HepG2 (cell line): Measurements from ENCODE around the gene HEXIM1. TPM values are rescaled to one million over a fixed set of nuclear protein-coding genes. Genes with fewer than 3 reads are reported as not detected.
A peak's percentile ranks its signal among the peaks of the same experiment; 100 is the strongest.

Experiments
- ADNP ChIP-seq: sonication (generic); formaldehyde crosslinking; IDR thresholded peaks from 2 replicates; pipeline ENCODE4 v1.4.0; 2020; ENCODE audit warnings: missing genetic modification reagents
- ELF3 ChIP-seq: IDR thresholded peaks from 2 replicates; pipeline ENCODE4 v1.6.1; 2016; ENCODE audit warnings: missing genetic modification reagents, missing compliant biosample characterization
- HMG20B ChIP-seq: conservative IDR thresholded peaks from 2 replicates; pipeline ENCODE4 v1.6.1; 2016; ENCODE audit warnings: missing genetic modification reagents, missing compliant biosample characterization
- MAZ ChIP-seq, 2 experiments: sonication (generic) in 1 of 2; formaldehyde crosslinking in 1 of 2; IDR thresholded peaks; 2 replicates each; pipeline versions ENCODE4 v1.5.0 to v1.6.1; 2012 to 2020; ENCODE audit warnings: low read depth in 2 of 2, mild to moderate bottlenecking in 2 of 2, borderline replicate concordance in 1 of 2, improper control_type of control experiment in 1 of 2, low read length in 1 of 2, missing genetic modification reagents in 1 of 2, moderate library complexity in 1 of 2
- NCOA5 ChIP-seq: sonication (generic); formaldehyde crosslinking; IDR thresholded peaks from 2 replicates; pipeline ENCODE4 v1.4.0; 2020; ENCODE audit warnings: missing genetic modification reagents
- PCBP1 ChIP-seq: fragments of 200-400 bp; formaldehyde crosslinking; IDR thresholded peaks from 2 replicates; pipeline ENCODE4 v1.6.1; 2017; ENCODE audit warnings: mild to moderate bottlenecking, low read depth, low read length, borderline replicate concordance
- POLR2A ChIP-seq, 2 experiments: IDR thresholded peaks; 2 replicates each; pipeline ENCODE4 v1.6.1; 2011; ENCODE audit warnings: low read depth in 2 of 2, low read length in 2 of 2, mild to moderate bottlenecking in 1 of 2, moderate library complexity in 1 of 2; ENCODE audit not compliant: insufficient read depth in 1 of 2
- RXRA ChIP-seq: sonication (generic); formaldehyde crosslinking; IDR thresholded peaks from 2 replicates; pipeline ENCODE4 v1.5.1; 2020; ENCODE audit warnings: missing genetic modification reagents
- SP5 ChIP-seq: IDR thresholded peaks from 2 replicates; pipeline ENCODE4 v1.6.1; 2016; ENCODE audit warnings: low read depth, borderline replicate concordance
- SPEN ChIP-seq: sonication (generic); formaldehyde crosslinking; IDR thresholded peaks from 2 replicates; pipeline ENCODE4 v1.5.1; 2020; ENCODE audit warnings: low read depth, mild to moderate bottlenecking, missing genetic modification reagents
- ZFX ChIP-seq: sonication (generic); formaldehyde crosslinking; IDR thresholded peaks from 2 replicates; pipeline ENCODE4 v1.4.0; 2020; ENCODE audit warnings: mild to moderate bottlenecking, low read depth, missing genetic modification reagents, moderate library complexity
- ZKSCAN5 ChIP-seq: sonication (generic); formaldehyde crosslinking; IDR thresholded peaks from 2 replicates; pipeline ENCODE4 v1.5.1; 2020; ENCODE audit warnings: mild to moderate bottlenecking, missing genetic modification reagents
- ZMAT3 ChIP-seq: sonication (generic); formaldehyde crosslinking; conservative IDR thresholded peaks from 2 replicates; pipeline ENCODE4 v1.7.0; 2021; ENCODE audit warnings: missing genetic modification reagents
- ZNF33B ChIP-seq: sonication (generic); formaldehyde crosslinking; IDR thresholded peaks from 2 replicates; pipeline ENCODE4 v1.5.1; 2020; ENCODE audit warnings: mild to moderate bottlenecking, missing genetic modification reagents
- ZNF598 ChIP-seq: sonication (generic); formaldehyde crosslinking; IDR thresholded peaks from 2 replicates; pipeline ENCODE4 v1.5.1; 2020; ENCODE audit warnings: mild to moderate bottlenecking, missing genetic modification reagents, borderline replicate concordance
- ZNF687 ChIP-seq: sonication (generic); formaldehyde crosslinking; IDR thresholded peaks from 2 replicates; pipeline ENCODE4 v1.5.1; 2020; ENCODE audit warnings: mild to moderate bottlenecking, missing genetic modification reagents, moderate library complexity
- polyA plus RNA-seq, 8 experiments: library from polyadenylated mRNA; depleted of rRNA in 3 of 8; stranded (reverse) in 7 of 8; unstranded in 1 of 8; fragments of >200 nt; fragmentation: Illumina TruSeq in 4 of 8; extraction: Trizol in 4 of 8; gene quantifications; 2 replicates each; pipeline versions ENCODE4 v1.2.1 to v1.2.3, GENCODE V29; 2011 to 2016; ENCODE audit warnings: low read depth in 4 of 8, missing spikeins in 1 of 8, mixed read lengths in 1 of 8; ENCODE audit not compliant: insufficient read depth in 1 of 8
- total RNA-seq, 5 experiments: library from RNA; depleted of rRNA; stranded (reverse); fragments of >200 nt; fragmentation: Illumina TruSeq; extraction: Trizol; gene quantifications; 2 replicates each; pipeline ENCODE4 v1.2.3, GENCODE V29; 2016; ENCODE audit warnings: low read depth in 1 of 5
- TF ChIP-seq, protein P1 (sequence below): sonication (generic); formaldehyde crosslinking; IDR thresholded peaks from 2 replicates; pipeline ENCODE4 v1.9.0; 2021; ENCODE audit warnings: missing genetic modification reagents, mild to moderate bottlenecking, borderline replicate concordance
- TF ChIP-seq, protein P2 (sequence below): sonication (generic); formaldehyde crosslinking; IDR thresholded peaks from 2 replicates; pipeline ENCODE4 v1.8.0; 2023; ENCODE audit warnings: mild to moderate bottlenecking, missing genetic modification reagents
- TF ChIP-seq, protein P3 (sequence below): sonication (generic); formaldehyde crosslinking; IDR thresholded peaks from 2 replicates; pipeline ENCODE4 v1.5.0; 2020; ENCODE audit warnings: missing genetic modification reagents
- TF ChIP-seq, protein P4 (sequence below): sonication (generic); formaldehyde crosslinking; IDR thresholded peaks from 2 replicates; pipeline ENCODE4 v1.4.0; 2020; ENCODE audit warnings: missing genetic modification reagents, borderline replicate concordance

The HEXIM1 gene
- total and polyA plus RNA-seq, 2 of the 13 experiments (the other 11 are each of a cell fraction or from before 2014, with no cell fraction given), result 10.5 to 16.6 TPM

GRCh38 chr17:45171338-45172231 lies 23.3 kb downstream of the HEXIM1 start (continued):
- TF ChIP-seq ZNF687 (CRISPR knock-in tag), result peak; percentile 95
- no peak; the same call in none of the 2 replicates for TF ChIP-seq ZMAT3 (CRISPR knock-in tag)
- TF ChIP-seq ELF3 (CRISPR knock-in tag), result peak; percentile 68
- TF ChIP-seq HMG20B (CRISPR knock-in tag), result peak; percentile 64; the same call in 1 of the 2 replicates
- TF ChIP-seq ZNF598 (CRISPR knock-in tag), result no peak
- TF ChIP-seq RXRA, result peak; percentile 86
- TF ChIP-seq POLR2A (IDR thresholded peaks at IDR 0.05; ENCODE audit: insufficient read depth in 1 of 2, low read depth in 2 of 2, low read length in 2 of 2), result peak; percentile 57 to 64
- peak; percentile 42; the same call in 1 of the 2 replicates for TF ChIP-seq MAZ (IDR thresholded peaks at IDR 0.05; ENCODE audit: borderline replicate concordance, low read depth, low read length)
- TF ChIP-seq MAZ (CRISPR knock-in tag; IDR thresholded peaks at IDR 0.05; ENCODE audit: low read depth), result no peak
- peak; percentile 43 for TF ChIP-seq SPEN (CRISPR knock-in tag)
- TF ChIP-seq NCOA5, result no peak
- peak; percentile 87; the same call in 1 of the 2 replicates for TF ChIP-seq SP5 (CRISPR knock-in tag)
- TF ChIP-seq, protein P1, sequence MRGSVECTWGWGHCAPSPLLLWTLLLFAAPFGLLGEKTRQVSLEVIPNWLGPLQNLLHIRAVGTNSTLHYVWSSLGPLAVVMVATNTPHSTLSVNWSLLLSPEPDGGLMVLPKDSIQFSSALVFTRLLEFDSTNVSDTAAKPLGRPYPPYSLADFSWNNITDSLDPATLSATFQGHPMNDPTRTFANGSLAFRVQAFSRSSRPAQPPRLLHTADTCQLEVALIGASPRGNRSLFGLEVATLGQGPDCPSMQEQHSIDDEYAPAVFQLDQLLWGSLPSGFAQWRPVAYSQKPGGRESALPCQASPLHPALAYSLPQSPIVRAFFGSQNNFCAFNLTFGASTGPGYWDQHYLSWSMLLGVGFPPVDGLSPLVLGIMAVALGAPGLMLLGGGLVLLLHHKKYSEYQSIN (CRISPR knock-in tag), result no peak
- TF ChIP-seq, protein P2, sequence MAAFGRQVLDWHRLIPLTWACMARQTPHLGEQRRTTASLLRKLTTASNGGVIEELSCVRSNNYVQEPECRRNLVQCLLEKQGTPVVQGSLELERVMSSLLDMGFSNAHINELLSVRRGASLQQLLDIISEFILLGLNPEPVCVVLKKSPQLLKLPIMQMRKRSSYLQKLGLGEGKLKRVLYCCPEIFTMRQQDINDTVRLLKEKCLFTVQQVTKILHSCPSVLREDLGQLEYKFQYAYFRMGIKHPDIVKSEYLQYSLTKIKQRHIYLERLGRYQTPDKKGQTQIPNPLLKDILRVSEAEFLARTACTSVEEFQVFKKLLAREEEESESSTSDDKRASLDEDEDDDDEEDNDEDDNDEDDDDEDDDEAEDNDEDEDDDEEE (CRISPR knock-in tag), result peak; percentile 65; the same call in 1 of the 2 replicates
- peak; percentile 80 for TF ChIP-seq ZFX (CRISPR knock-in tag)
- TF ChIP-seq, protein P3, sequence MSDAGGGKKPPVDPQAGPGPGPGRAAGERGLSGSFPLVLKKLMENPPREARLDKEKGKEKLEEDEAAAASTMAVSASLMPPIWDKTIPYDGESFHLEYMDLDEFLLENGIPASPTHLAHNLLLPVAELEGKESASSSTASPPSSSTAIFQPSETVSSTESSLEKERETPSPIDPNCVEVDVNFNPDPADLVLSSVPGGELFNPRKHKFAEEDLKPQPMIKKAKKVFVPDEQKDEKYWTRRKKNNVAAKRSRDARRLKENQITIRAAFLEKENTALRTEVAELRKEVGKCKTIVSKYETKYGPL (CRISPR knock-in tag), result no peak
- TF ChIP-seq ZNF33B (CRISPR knock-in tag), result peak; percentile 28; the same call in 1 of the 2 replicates
- peak; percentile 99 for TF ChIP-seq ZKSCAN5 (CRISPR knock-in tag)
- 0 out of 2 replicates have a peak, but pooled peaks have one; percentile 66 for TF ChIP-seq PCBP1
- TF ChIP-seq ADNP, result no peak
- TF ChIP-seq, protein P4, sequence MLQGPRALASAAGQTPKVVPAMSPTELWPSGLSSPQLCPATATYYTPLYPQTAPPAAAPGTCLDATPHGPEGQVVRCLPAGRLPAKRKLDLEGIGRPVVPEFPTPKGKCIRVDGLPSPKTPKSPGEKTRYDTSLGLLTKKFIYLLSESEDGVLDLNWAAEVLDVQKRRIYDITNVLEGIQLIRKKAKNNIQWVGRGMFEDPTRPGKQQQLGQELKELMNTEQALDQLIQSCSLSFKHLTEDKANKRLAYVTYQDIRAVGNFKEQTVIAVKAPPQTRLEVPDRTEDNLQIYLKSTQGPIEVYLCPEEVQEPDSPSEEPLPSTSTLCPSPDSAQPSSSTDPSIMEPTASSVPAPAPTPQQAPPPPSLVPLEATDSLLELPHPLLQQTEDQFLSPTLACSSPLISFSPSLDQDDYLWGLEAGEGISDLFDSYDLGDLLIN (CRISPR knock-in tag), result 0 out of 2 replicates have a peak, but pooled peaks have one; percentile 28
